A549 (cell line): Measurements from ENCODE around the gene CD109. TPM values are rescaled to one million over a fixed set of nuclear protein-coding genes. Genes with fewer than 3 reads are reported as not detected.
"Not testable (repeated sequence)": the region's sequence is repeated elsewhere in the genome, so short reads cannot be mapped to it uniquely, and the experiment has no call there.

Source experiments
- ATAC-seq, 2 experiments: fragments of 200-7000 bp in 1 of 2; fragments of >200 bp in 1 of 2; cut with Nextera tagmentation in 1 of 2; cut with Tn5 transposase in 1 of 2; 3 replicates each; pipeline versions ENCODE4 v1.8.0 to v1.9.1; 2018 to 2020; ENCODE audit warnings: mild to moderate bottlenecking in 1 of 2, moderate library complexity in 1 of 2
- CTCF ChIA-PET: fragments of 300-600 bp; sonication (Branson Sonifier 250); formaldehyde crosslinking; extraction: SDS; loops from one replicate; lab custom pipeline; 2021; ENCODE audit warnings: antibody characterized with exemption, inconsistent platforms; lab: Yijun Ruan, JAX
- POLR2A ChIA-PET: fragments of 350-600 bp; formaldehyde crosslinking; extraction: SDS; loops from one replicate; lab custom pipeline; 2021; ENCODE audit warnings: antibody characterized with exemption, inconsistent platforms; lab: Yijun Ruan, JAX
- DNase-seq, 2 experiments: peaks; one replicate each; pipeline versions ENCODE4 v3.0.0 to v3.0.0-alpha.2; 2011 to 2016; ENCODE audit warnings: low read depth in 1 of 2, low spot score in 1 of 2
- FAIRE-seq: peaks from 2 replicates; lab custom pipeline; 2011; peaks lifted over from hg19 to GRCh38; lab: Jason Lieb, UNC
- H3K27ac ChIP-seq, 2 experiments: fragments of >200 bp; sonication (Bioruptor Twin); formaldehyde crosslinking; 3 replicates each; pipeline ENCODE4 v1.5.1; 2016 to 2017
- H3K4me1 ChIP-seq: fragments of >200 bp; sonication (Bioruptor Twin); formaldehyde crosslinking; 3 replicates; pipeline ENCODE4 v1.6.1; 2016
- H3K4me2 ChIP-seq: fragments of >200 bp; sonication (Bioruptor Twin); formaldehyde crosslinking; 3 replicates; pipeline ENCODE4 v1.6.1; 2016
- H3K4me3 ChIP-seq: fragments of >200 bp; sonication (Bioruptor Twin); formaldehyde crosslinking; 3 replicates; pipeline ENCODE4 v1.5.1; 2016
- H3K9me3 ChIP-seq: fragments of >200 bp; sonication (Bioruptor Twin); formaldehyde crosslinking; 3 replicates; pipeline ENCODE4 v1.6.1; 2016
- BCL3 ChIP-seq: fragments of >200 bp; sonication (Bioruptor Twin); formaldehyde crosslinking; IDR thresholded peaks from 3 replicates; pipeline ENCODE4 v1.6.1; 2016
- CBX2 ChIP-seq: fragments of 200-600 bp; sonication (generic); IDR thresholded peaks from 2 replicates; pipeline ENCODE4 v1.6.1; 2016; ENCODE audit warnings: low read depth, mild to moderate bottlenecking, borderline replicate concordance
- CEBPB ChIP-seq, 2 experiments: fragments of >200 bp in 1 of 2; sonication (Bioruptor Twin) in 1 of 2; formaldehyde crosslinking in 1 of 2; IDR thresholded peaks; 2 replicates each; pipeline ENCODE4 v1.6.1; 2012 to 2016
- CTCF ChIP-seq: fragments of >200 bp; sonication (Bioruptor Twin); formaldehyde crosslinking; IDR thresholded peaks from 3 replicates; pipeline ENCODE4 v1.5.1; 2016
- E2F6 ChIP-seq: IDR thresholded peaks from 2 replicates; pipeline ENCODE4 v1.6.1; 2012; ENCODE audit warnings: low read depth, borderline replicate concordance
- HES2 ChIP-seq: fragments of >200 bp; sonication (Bioruptor Twin); formaldehyde crosslinking; IDR thresholded peaks from 2 replicates; pipeline ENCODE4 v1.6.1; 2016
- HMGXB4 ChIP-seq: fragments of 250-450 bp; sonication (Bioruptor Pico); IDR thresholded peaks from 2 replicates; pipeline ENCODE4 v1.5.0; 2021; ENCODE audit warnings: mild to moderate bottlenecking, moderate library complexity, borderline replicate concordance
- HOXA7 ChIP-seq: fragments of 250-450 bp; sonication (Bioruptor Pico); IDR thresholded peaks from 2 replicates; pipeline ENCODE4 v1.5.0; 2020; ENCODE audit warnings: mild to moderate bottlenecking, moderate library complexity
- HOXB5 ChIP-seq: fragments of 250-450 bp; sonication (Bioruptor Pico); IDR thresholded peaks from 2 replicates; pipeline ENCODE4 v1.5.0; 2020; ENCODE audit warnings: mild to moderate bottlenecking, moderate library complexity
- KDM5A ChIP-seq: fragments of 200-600 bp; sonication (generic); IDR thresholded peaks from 2 replicates; pipeline ENCODE4 v1.6.1; 2016; ENCODE audit warnings: antibody characterized with exemption, mild to moderate bottlenecking
- MAFK ChIP-seq: fragments of 450-650 bp; IDR thresholded peaks from 2 replicates; pipeline ENCODE4 v1.6.1; 2014; ENCODE audit not compliant: partially characterized antibody
- NPAS2 ChIP-seq: fragments of 250-450 bp; sonication (Bioruptor Pico); IDR thresholded peaks from 2 replicates; pipeline ENCODE4 v1.8.0; 2022; ENCODE audit warnings: mild to moderate bottlenecking, moderate library complexity, borderline replicate concordance
- RAD21 ChIP-seq, 2 experiments: fragments of >200 bp in 1 of 2; sonication (Bioruptor Twin) in 1 of 2; formaldehyde crosslinking in 1 of 2; IDR thresholded peaks in 1 of 2; conservative IDR thresholded peaks in 1 of 2; 2 replicates in 1 of 2; 3 replicates in 1 of 2; pipeline ENCODE4 v1.6.1; 2012 to 2018; ENCODE audit warnings: inconsistent platforms in 1 of 2
- RCOR1 ChIP-seq: fragments of 150-350 bp; IDR thresholded peaks from 2 replicates; pipeline ENCODE4 v1.6.1; 2014; ENCODE audit warnings: antibody characterized with exemption, low read length, low read depth
- SMC3 ChIP-seq: fragments of >200 bp; sonication (Bioruptor Twin); formaldehyde crosslinking; IDR thresholded peaks from 3 replicates; pipeline ENCODE4 v1.6.1; 2018; ENCODE audit warnings: inconsistent platforms
- TP53 ChIP-seq: fragments of 250-450 bp; sonication (Bioruptor Pico); IDR thresholded peaks from 2 replicates; pipeline ENCODE4 v1.5.0; 2021; ENCODE audit warnings: mild to moderate bottlenecking, moderate library complexity
- ZFP36 ChIP-seq: fragments of 450-650 bp; IDR thresholded peaks from 2 replicates; pipeline ENCODE4 v1.6.1; 2014; ENCODE audit warnings: borderline replicate concordance; ENCODE audit not compliant: partially characterized antibody
- WGBS: methylation state at CpG from one replicate; pipeline ENCODE4 v1.1.6; 2017; ENCODE audit errors: missing lambda C conversion rate; 5-methylcytosine and 5-hydroxymethylcytosine counted together
- polyA plus RNA-seq, 4 experiments: library from polyadenylated mRNA; depleted of rRNA in 3 of 4; stranded (reverse); fragments of >200 nt; fragmentation: RNase III in 1 of 4; extraction: RNeasy Plus Mini Kit Qiagen cat#74134 plus additional on column Dnase treatment in 1 of 4; gene quantifications; 2 replicates in 3 of 4; 3 replicates in 1 of 4; pipeline ENCODE4 v1.2.3, GENCODE V29; 2011 to 2017

Gene CD109
- polyA plus RNA-seq, 2 of the 4 experiments (the other 2 are of a cell fraction), result 18.3 to 56.7 TPM

- H3K9me3 ChIP-seq, H3K27ac ChIP-seq, H3K4me2 ChIP-seq, POLR2A ChIA-PET, DNase-seq, H3K4me1 ChIP-seq, H3K4me3 ChIP-seq, ATAC-seq, CTCF ChIA-PET, FAIRE-seq: not testable (repeated sequence)
- peak; percentile 83 for TF ChIP-seq ZFP36
Measured at GRCh38 chr6:73844696-73845095, 148.7 kb downstream of the CD109 start.

GRCh38 chr6:73851048-73851447 lies 155.0 kb downstream of the CD109 start:
- 90% methylated on average over 2 of the region's 25 CpGs for WGBS
- CTCF ChIA-PET, ATAC-seq, H3K4me2 ChIP-seq, H3K9me3 ChIP-seq, H3K4me3 ChIP-seq, FAIRE-seq, DNase-seq, H3K27ac ChIP-seq, H3K4me1 ChIP-seq, POLR2A ChIA-PET: not testable (repeated sequence)

GRCh38 chr6:73854998-73855718 lies 159.2 kb downstream of the CD109 start:
- ATAC-seq (no peak), DNase-seq (peak; percentile 1 to 58), FAIRE-seq (peak; percentile 13)
- Histone ChIP-seq H3K4me3 (no peak overlapping the region), H3K4me1 (no peaks in the 10 kb centered on the region), H3K27ac (no peak overlapping the region), H3K9me3 (no peaks in the 10 kb centered on the region), H3K4me2 (no peak overlapping the region)
- CTCF ChIA-PET, result interaction anchor here (0.8 to 2.0 kb wide), 6 partner anchors 88 to 1354 kb away, joined by 3 to 6 read pairs (median 3); no protein-coding TSS in a partner anchor
- 17% methylated on average over 5 of the region's 5 CpGs for WGBS
- no peak for TF ChIP-seq HES2
- no peak for TF ChIP-seq CBX2
- no peak for TF ChIP-seq RCOR1
- TF ChIP-seq KDM5A, result no peak
- peak; percentile 58 to 61 for TF ChIP-seq RAD21 (conservative IDR thresholded peaks at IDR 0.05 in 1 of 2, IDR thresholded peaks at IDR 0.05 in 1 of 2)
- TF ChIP-seq CTCF, result peak; percentile 70
- no peak for TF ChIP-seq HOXB5 (CRISPR knock-in tag)
- TF ChIP-seq MAFK, result no peak
- peak in 1 of 2 experiments; percentile 49; a peak in 3 of 4 replicates for TF ChIP-seq CEBPB (IDR thresholded peaks at IDR 0.05)
- TF ChIP-seq BCL3, result no peak
- no peak for TF ChIP-seq HMGXB4 (CRISPR knock-in tag)
- TF ChIP-seq E2F6, result no peak
- no peak for TF ChIP-seq NPAS2 (CRISPR knock-in tag)
- TF ChIP-seq TP53 (CRISPR knock-in tag), result no peak
- TF ChIP-seq SMC3, result peak; percentile 46; the same call in 2 of the 3 replicates
- no peak for TF ChIP-seq HOXA7
- POLR2A ChIA-PET, result no interaction called here
